NCI-H2196 treated with DMSO at 0.1 percent for 48 hours (cell line): ENCODE measurements around the gene TCP11X1.
"Not testable (repeated sequence)": the region's sequence is repeated elsewhere in the genome, so short reads cannot be mapped to it uniquely, and the experiment has no call there.

Source experiments
- DNase-seq: peaks from one replicate; lab custom pipeline; 2025; ENCODE audit not compliant: unreplicated experiment; lab: John Stamatoyannopoulos, UW

TCP11X1 gene

GRCh38 chrX:102214986-102215385, at the start of gene TCP11X1:
TCP11X1 (plus strand) TSS chrX:102215301.
- DNase-seq: not testable (repeated sequence)

- DNase-seq: no peak
These were observed 29.0 kb upstream of the TCP11X1 start for GRCh38 chrX:102185967-102186720.

GRCh38 chrX:102207940-102208339, 7.2 kb upstream of the TCP11X1 start:
- DNase-seq: not testable (repeated sequence)

GRCh38 chrX:102216497-102216896, 1.4 kb downstream of the TCP11X1 start:
- not testable (repeated sequence) for DNase-seq

- not testable (repeated sequence) for DNase-seq
These were observed 20.6 kb downstream of the TCP11X1 start for GRCh38 chrX:102235678-102236077.

GRCh38 chrX:102240265-102240664, 25.2 kb downstream of the TCP11X1 start:
- DNase-seq: not testable (repeated sequence)

- DNase-seq: not testable (repeated sequence)
These were observed 31.8 kb downstream of the TCP11X1 start, which contains the start of gene NXF2 for GRCh38 chrX:102246893-102247292. NXF2 (plus strand) TSS chrX:102247167; CDS start chrX:102307079, 59,912 bp downstream.

- DNase-seq: not testable (repeated sequence)
These were observed 57.1 kb downstream of the TCP11X1 start for GRCh38 chrX:102272231-102272630.
